Transverse colon (tissue), 4 donors: ENCODE results near the gene TUBA3C. TPM values are rescaled to one million over a fixed set of nuclear protein-coding genes. Genes with fewer than 3 reads are reported as not detected.

ENCODE experiments used
- DNase-seq: peaks from one replicate; pipeline ENCODE4 v3.0.0-alpha.2; 2019
- H3K27ac ChIP-seq, 4 donors: fragments of 200-600 bp; sonication (generic); 2 replicates each; pipeline ENCODE4 v1.5.1; 2016 to 2018; ENCODE audit warnings: inconsistent platforms in 4 of 4
- H3K27me3 ChIP-seq: fragments of 200-600 bp; sonication (generic); 2 replicates; pipeline ENCODE4 v1.5.1; 2017; ENCODE audit warnings: inconsistent platforms
- H3K36me3 ChIP-seq, 4 donors: fragments of 200-600 bp; sonication (generic); 2 replicates each; pipeline ENCODE4 v1.5.1; 2017 to 2019; ENCODE audit warnings: inconsistent platforms in 4 of 4
- H3K4me1 ChIP-seq, 4 donors: fragments of 200-600 bp; sonication (generic); 2 replicates each; pipeline ENCODE4 v1.5.1; 2017 to 2020; ENCODE audit warnings: inconsistent platforms in 4 of 4
- H3K4me3 ChIP-seq, 4 donors: fragments of 200-600 bp; sonication (generic); 1 replicate in 1 of 4; 2 replicates in 3 of 4; pipeline versions ENCODE4 v1.5.1 to v1.6.1; 2017 to 2019; ENCODE audit warnings: inconsistent platforms in 4 of 4
- H3K9me3 ChIP-seq, 2 donors: fragments of 200-600 bp; sonication (generic); 2 replicates each; pipeline ENCODE4 v1.5.1; 2017 to 2019; ENCODE audit warnings: inconsistent platforms in 2 of 2
- CTCF ChIP-seq, 5 experiments: fragments of 200-600 bp in 3 of 5; fragments of 450-650 bp in 2 of 5; sonication (generic) in 3 of 5; IDR thresholded peaks; 1 replicate in 2 of 5; 2 replicates in 3 of 5; pipeline ENCODE4 v1.5.1; 2016 to 2017; ENCODE audit warnings: antibody characterized with exemption in 5 of 5, inconsistent platforms in 3 of 5, mild to moderate bottlenecking in 2 of 5, moderate library complexity in 1 of 5
- EP300 ChIP-seq: sonication (generic); formaldehyde crosslinking; IDR thresholded peaks from one replicate; pipeline ENCODE4 v1.6.1; 2017; ENCODE audit warnings: antibody characterized with exemption, low read depth
- POLR2A ChIP-seq: fragments of 450-650 bp; IDR thresholded peaks from one replicate; pipeline ENCODE4 v1.6.1; 2016; ENCODE audit warnings: antibody characterized with exemption, mild to moderate bottlenecking, moderate library complexity
- POLR2AphosphoS5 ChIP-seq, 3 donors: sonication (generic); formaldehyde crosslinking; IDR thresholded peaks; one replicate each; pipeline ENCODE4 v1.6.1; 2016; ENCODE audit warnings: antibody characterized with exemption in 3 of 3
- WGBS, 2 donors: methylation state at CpG; one replicate each; pipeline ENCODE4 v1.1.5; 2018; ENCODE audit warnings: low coverage in 1 of 2; 5-methylcytosine and 5-hydroxymethylcytosine counted together
- in situ Hi-C, 4 donors: fragments of 200-750 bp; cut with MboI; loops; one replicate each; pipeline versions ENCODE4 v1.15.0 to v1.15.1; 2017; ENCODE audit warnings: low sequenced_read_pairs in 3 of 4, low pct_ligation_motif_present in 1 of 4, low pct_unique_long_range_greater_than_20kb in 1 of 4
- intact Hi-C: fragments of 100-400 bp; cut with DNase I; formaldehyde crosslinking; loops from one replicate; pipeline ENCODE4 v1.15.1; 2023; ENCODE audit warnings: low total_unique reads
- total RNA-seq, 4 donors: library from RNA; depleted of rRNA; stranded (reverse); fragments of >200 nt; gene quantifications; one replicate each; pipeline ENCODE4 v1.1.0, GENCODE V29; 2016

Gene TUBA3C
- total RNA-seq, 4 donors from 2014 or later: not detected

GRCh38 chr13:19173752-19174151, 7.9 kb downstream of the TUBA3C start:
- no peak for DNase-seq
- Histone ChIP-seq H3K9me3 (no peaks in the 10 kb centered on the region), H3K4me3 (no peak overlapping the region), H3K36me3 (no peaks in the 10 kb centered on the region), H3K4me1 (no peaks in the 10 kb centered on the region), H3K27me3 (no peaks in the 10 kb centered on the region), H3K27ac (no peak overlapping the region)
- intact Hi-C loops: no loop called here
- in situ Hi-C loops: no loop called here
- TF ChIP-seq CTCF (IDR thresholded peaks at IDR 0.05) (no peak), EP300 (no peak), POLR2A (no peak), POLR2AphosphoS5 (IDR thresholded peaks at IDR 0.05) (no peak)
- WGBS, 2 donors: 77% methylated on average over 13 of the region's 16 CpGs; no CpG with 5 or more reads in 1 of the 2 donors

GRCh38 chr13:19172647-19173030, 9.0 kb downstream of the TUBA3C start:
- H3K4me1 ChIP-seq: no peaks in the 10 kb centered on the region
- no peaks in the 10 kb centered on the region for H3K36me3 ChIP-seq
- 67 to 68% methylated on average over 2 to 6 of the region's 6 CpGs for WGBS, 2 donors
- no peaks in the 10 kb centered on the region for H3K9me3 ChIP-seq
- TF ChIP-seq EP300: no peak
- TF ChIP-seq CTCF (IDR thresholded peaks at IDR 0.05): no peak
- no peak for TF ChIP-seq POLR2A
- no peak for TF ChIP-seq POLR2AphosphoS5 (IDR thresholded peaks at IDR 0.05)
- H3K27ac ChIP-seq: no peak overlapping the region
- intact Hi-C loops: no loop called here
- in situ Hi-C loops: no loop called here
- H3K4me3 ChIP-seq: no peak overlapping the region
- H3K27me3 ChIP-seq: no peaks in the 10 kb centered on the region
- DNase-seq: no peak

GRCh38 chr13:19172007-19172646, 9.5 kb downstream of the TUBA3C start:
- intact Hi-C loops (no loop called here), in situ Hi-C loops (no loop called here)
- TF ChIP-seq EP300 (no peak), CTCF (IDR thresholded peaks at IDR 0.05) (no peak), POLR2A (no peak), POLR2AphosphoS5 (IDR thresholded peaks at IDR 0.05) (no peak)
- Histone ChIP-seq H3K27me3 (no peaks in the 10 kb centered on the region), H3K9me3 (no peaks in the 10 kb centered on the region), H3K27ac (no peak overlapping the region), H3K36me3 (no peaks in the 10 kb centered on the region), H3K4me1 (no peaks in the 10 kb centered on the region), H3K4me3 (no peak overlapping the region)
- no peak for DNase-seq
- 69% methylated on average over 9 of the region's 9 CpGs; no CpG with 5 or more reads in 1 of the 2 donors for WGBS, 2 donors

GRCh38 chr13:19171563-19171962, 10.1 kb downstream of the TUBA3C start:
- H3K27ac ChIP-seq: no peak overlapping the region
- H3K27me3 ChIP-seq: no peaks in the 10 kb centered on the region
- no peak for TF ChIP-seq POLR2A
- no peak for TF ChIP-seq CTCF (IDR thresholded peaks at IDR 0.05)
- no peak for TF ChIP-seq POLR2AphosphoS5 (IDR thresholded peaks at IDR 0.05)
- no peak for TF ChIP-seq EP300
- H3K9me3 ChIP-seq: no peaks in the 10 kb centered on the region
- H3K36me3 ChIP-seq: no peaks in the 10 kb centered on the region
- intact Hi-C loops (no loop called here), in situ Hi-C loops (no loop called here)
- no peaks in the 10 kb centered on the region for H3K4me1 ChIP-seq
- DNase-seq: no peak
- no peak overlapping the region for H3K4me3 ChIP-seq
- WGBS, 2 donors: 85 to 86% methylated on average over 6 to 7 of the region's 7 CpGs
